Liver (tissue), 10 donors: ENCODE results near the gene TLR1. TPM values are rescaled to one million over a fixed set of nuclear protein-coding genes. Genes with fewer than 3 reads are reported as not detected.

ENCODE experiments used
- DNase-seq: peaks from one replicate; pipeline ENCODE4 v3.0.0-alpha.2; 2017; ENCODE audit warnings: low spot score
- H3K27ac ChIP-seq, 2 donors: one replicate each; pipeline ENCODE4 v1.7.0; 2013; ENCODE audit warnings: inconsistent platforms in 2 of 2, low read length in 2 of 2, control low read depth in 1 of 2, low read depth in 1 of 2, mild to moderate bottlenecking in 1 of 2
- H3K27me3 ChIP-seq, 4 donors: one replicate each; pipeline versions ENCODE4 v1.6.1 to v1.7.0; 2013; ENCODE audit warnings: low read length in 3 of 4, inconsistent platforms in 1 of 4, mild to moderate bottlenecking in 1 of 4, moderate library complexity in 1 of 4; ENCODE audit not compliant: control insufficient read depth in 4 of 4, insufficient read depth in 4 of 4
- H3K36me3 ChIP-seq, 4 donors: one replicate each; pipeline versions ENCODE4 v1.6.1 to v1.7.0; 2013; ENCODE audit warnings: low read length in 3 of 4, mild to moderate bottlenecking in 3 of 4, low read depth in 1 of 4, moderate library complexity in 1 of 4; ENCODE audit not compliant: control insufficient read depth in 4 of 4, insufficient read depth in 3 of 4
- H3K4me1 ChIP-seq, 4 donors: one replicate each; pipeline versions ENCODE4 v1.6.1 to v1.7.0; 2013; ENCODE audit warnings: low read length in 3 of 4, mild to moderate bottlenecking in 3 of 4, moderate library complexity in 1 of 4; ENCODE audit not compliant: control insufficient read depth in 4 of 4, insufficient read depth in 4 of 4
- H3K4me3 ChIP-seq, 3 donors: one replicate each; pipeline versions ENCODE4 v1.6.1 to v1.7.0; 2013; ENCODE audit warnings: low read length in 3 of 3, control low read depth in 1 of 3, low read depth in 1 of 3, mild to moderate bottlenecking in 1 of 3
- H3K9ac ChIP-seq, 2 donors: one replicate each; pipeline ENCODE4 v1.7.0; 2013; ENCODE audit warnings: low read length in 2 of 2, mild to moderate bottlenecking in 2 of 2, moderate library complexity in 2 of 2, control low read depth in 1 of 2, low read depth in 1 of 2
- H3K9me3 ChIP-seq, 4 donors: one replicate each; pipeline versions ENCODE4 v1.6.1 to v1.7.0; 2013; ENCODE audit warnings: low read length in 3 of 4; ENCODE audit not compliant: control insufficient read depth in 4 of 4
- EGR1 ChIP-seq, 2 donors: IDR thresholded peaks; 2 replicates each; pipeline ENCODE4 v1.6.1; 2016 to 2018; ENCODE audit warnings: antibody characterized with exemption in 2 of 2, low read depth in 2 of 2
- FOXA1 ChIP-seq: IDR thresholded peaks from 2 replicates; pipeline ENCODE4 v1.6.1; 2016; ENCODE audit warnings: antibody characterized with exemption
- FOXA2 ChIP-seq: IDR thresholded peaks from 2 replicates; pipeline ENCODE4 v1.6.1; 2016; ENCODE audit warnings: antibody characterized with exemption
- GABPA ChIP-seq, 2 donors: IDR thresholded peaks in 1 of 2; conservative IDR thresholded peaks in 1 of 2; 2 replicates each; pipeline ENCODE4 v1.6.1; 2016; ENCODE audit warnings: antibody characterized with exemption in 2 of 2, mild to moderate bottlenecking in 1 of 2, moderate library complexity in 1 of 2
- HNF4A ChIP-seq, 2 donors: conservative IDR thresholded peaks; 2 replicates each; pipeline ENCODE4 v1.6.1; 2016; ENCODE audit warnings: antibody characterized with exemption in 2 of 2, mild to moderate bottlenecking in 2 of 2
- HNF4G ChIP-seq: IDR thresholded peaks from 2 replicates; pipeline ENCODE4 v1.6.1; 2016; ENCODE audit warnings: antibody characterized with exemption
- JUND ChIP-seq, 2 donors: IDR thresholded peaks; 2 replicates each; pipeline ENCODE4 v1.6.1; 2016; ENCODE audit warnings: antibody characterized with exemption in 2 of 2
- NR2F2 ChIP-seq: IDR thresholded peaks from 2 replicates; pipeline ENCODE4 v1.6.1; 2016; ENCODE audit warnings: antibody characterized with exemption
- RAD21 ChIP-seq, 2 donors: IDR thresholded peaks; 2 replicates each; pipeline ENCODE4 v1.6.1; 2016; ENCODE audit warnings: antibody characterized with exemption in 2 of 2, mild to moderate bottlenecking in 2 of 2
- RXRA ChIP-seq, 2 donors: IDR thresholded peaks; 2 replicates each; pipeline ENCODE4 v1.6.1; 2017 to 2018; ENCODE audit warnings: antibody characterized with exemption in 2 of 2, mild to moderate bottlenecking in 1 of 2
- SP1 ChIP-seq: IDR thresholded peaks from 2 replicates; pipeline ENCODE4 v1.6.1; 2018; ENCODE audit warnings: antibody characterized with exemption, mild to moderate bottlenecking
- TAF1 ChIP-seq: conservative IDR thresholded peaks from 2 replicates; pipeline ENCODE4 v1.6.1; 2016; ENCODE audit warnings: antibody characterized with exemption, mild to moderate bottlenecking
- YY1 ChIP-seq: IDR thresholded peaks from 2 replicates; pipeline ENCODE4 v1.6.1; 2016; ENCODE audit warnings: antibody characterized with exemption, mild to moderate bottlenecking
- polyA plus RNA-seq, 2 donors: library from polyadenylated mRNA; stranded (reverse) in 1 of 2; unstranded in 1 of 2; fragments of 200-250 nt in 1 of 2; fragments of >200 nt in 1 of 2; fragmentation: Nextera tagmentation in 1 of 2; extraction: Ambion mirVana in 1 of 2; gene quantifications; one replicate each; pipeline versions ENCODE4 v1.2.1 to v1.2.3, GENCODE V29; 2013 to 2015
- small RNA-seq: library from RNA; depleted of rRNA; stranded (forward); fragments of <200 nt; gene quantifications from one replicate; pipeline ENCODE3, GENCODE V24; 2014
- total RNA-seq, 2 donors: library from RNA; depleted of rRNA; stranded (reverse); fragments of >200 nt; gene quantifications; one replicate each; pipeline ENCODE4 v1.2.3, GENCODE V29; 2014
- TF ChIP-seq, protein P1 (sequence below): IDR thresholded peaks from 2 replicates; pipeline ENCODE4 v1.6.1; 2016; ENCODE audit warnings: antibody characterized with exemption, mild to moderate bottlenecking
- TF ChIP-seq, protein P2 (sequence below): IDR thresholded peaks from 2 replicates; pipeline ENCODE4 v1.6.1; 2016; ENCODE audit warnings: antibody characterized with exemption
- TF ChIP-seq, protein P3 (sequence below): fragments of 150-350 bp; IDR thresholded peaks from 2 replicates; pipeline ENCODE4 v1.5.1; 2017; ENCODE audit warnings: improper control_type of control experiment, low read depth, low read length; ENCODE audit not compliant: missing input control
- TF ChIP-seq, protein P4 (sequence below): IDR thresholded peaks from 2 replicates; pipeline ENCODE4 v1.6.1; 2016; ENCODE audit warnings: antibody characterized with exemption
- TF ChIP-seq, protein P5 (sequence below): IDR thresholded peaks from 2 replicates; pipeline ENCODE4 v1.6.1; 2016; ENCODE audit warnings: antibody characterized with exemption
- donor health status: healthy.
- donor health status: healthy.
- donor health status: healthy.
- donor health status: healthy.
- donor health status: healthy.

TLR1 gene
- total and polyA plus RNA-seq, 4 donors = 2.7 to 10.0 (median 6.4) TPM

DNA sequence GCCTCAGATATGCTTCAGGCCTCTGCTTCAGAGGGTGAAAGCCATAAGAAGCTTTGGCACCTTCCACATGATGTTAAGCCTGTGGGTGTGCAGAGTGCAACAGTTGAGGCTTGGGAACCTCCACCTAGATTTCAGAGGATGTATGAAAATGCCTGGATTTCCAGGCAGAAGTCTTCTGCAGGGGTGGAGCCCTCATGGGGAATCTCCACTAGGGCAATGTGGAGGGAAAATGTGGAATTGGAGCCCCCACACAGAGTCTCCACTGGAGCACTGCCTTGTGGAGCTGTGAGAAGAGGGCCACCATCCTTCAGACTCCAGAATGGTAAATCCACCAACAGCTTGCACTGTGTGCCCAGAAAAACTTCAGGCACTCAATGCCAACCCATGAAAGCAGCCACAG, 57.0 kb downstream of the TLR1 start:
- no peak for DNase-seq
- no peak overlapping the region for H3K9ac ChIP-seq
- peaks cover 0 to 4% (median under 1%) of the 10 kb centered on the region in 4 donors for H3K9me3 ChIP-seq
- no peak overlapping the region for H3K27ac ChIP-seq
- TF ChIP-seq RAD21 (IDR thresholded peaks at IDR 0.05) (no peak), YY1 (no peak), SP1 (no peak), FOXA2 (no peak), GABPA (IDR thresholded peaks at IDR 0.05 in 1 of 2, conservative IDR thresholded peaks at IDR 0.05 in 1 of 2) (no peak), EGR1 (IDR thresholded peaks at IDR 0.05; ENCODE audit: low read depth in 2 of 2) (no peak), RXRA (IDR thresholded peaks at IDR 0.05) (no peak), HNF4A (conservative IDR thresholded peaks at IDR 0.05) (no peak), NR2F2 (no peak), JUND (IDR thresholded peaks at IDR 0.05) (no peak), HNF4G (no peak), TAF1 (no peak), FOXA1 (no peak)
- TF ChIP-seq, protein P1, sequence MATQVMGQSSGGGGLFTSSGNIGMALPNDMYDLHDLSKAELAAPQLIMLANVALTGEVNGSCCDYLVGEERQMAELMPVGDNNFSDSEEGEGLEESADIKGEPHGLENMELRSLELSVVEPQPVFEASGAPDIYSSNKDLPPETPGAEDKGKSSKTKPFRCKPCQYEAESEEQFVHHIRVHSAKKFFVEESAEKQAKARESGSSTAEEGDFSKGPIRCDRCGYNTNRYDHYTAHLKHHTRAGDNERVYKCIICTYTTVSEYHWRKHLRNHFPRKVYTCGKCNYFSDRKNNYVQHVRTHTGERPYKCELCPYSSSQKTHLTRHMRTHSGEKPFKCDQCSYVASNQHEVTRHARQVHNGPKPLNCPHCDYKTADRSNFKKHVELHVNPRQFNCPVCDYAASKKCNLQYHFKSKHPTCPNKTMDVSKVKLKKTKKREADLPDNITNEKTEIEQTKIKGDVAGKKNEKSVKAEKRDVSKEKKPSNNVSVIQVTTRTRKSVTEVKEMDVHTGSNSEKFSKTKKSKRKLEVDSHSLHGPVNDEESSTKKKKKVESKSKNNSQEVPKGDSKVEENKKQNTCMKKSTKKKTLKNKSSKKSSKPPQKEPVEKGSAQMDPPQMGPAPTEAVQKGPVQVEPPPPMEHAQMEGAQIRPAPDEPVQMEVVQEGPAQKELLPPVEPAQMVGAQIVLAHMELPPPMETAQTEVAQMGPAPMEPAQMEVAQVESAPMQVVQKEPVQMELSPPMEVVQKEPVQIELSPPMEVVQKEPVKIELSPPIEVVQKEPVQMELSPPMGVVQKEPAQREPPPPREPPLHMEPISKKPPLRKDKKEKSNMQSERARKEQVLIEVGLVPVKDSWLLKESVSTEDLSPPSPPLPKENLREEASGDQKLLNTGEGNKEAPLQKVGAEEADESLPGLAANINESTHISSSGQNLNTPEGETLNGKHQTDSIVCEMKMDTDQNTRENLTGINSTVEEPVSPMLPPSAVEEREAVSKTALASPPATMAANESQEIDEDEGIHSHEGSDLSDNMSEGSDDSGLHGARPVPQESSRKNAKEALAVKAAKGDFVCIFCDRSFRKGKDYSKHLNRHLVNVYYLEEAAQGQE = no peak
- TF ChIP-seq, protein P2, sequence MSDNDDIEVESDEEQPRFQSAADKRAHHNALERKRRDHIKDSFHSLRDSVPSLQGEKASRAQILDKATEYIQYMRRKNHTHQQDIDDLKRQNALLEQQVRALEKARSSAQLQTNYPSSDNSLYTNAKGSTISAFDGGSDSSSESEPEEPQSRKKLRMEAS = no peak
- TF ChIP-seq, protein P3, sequence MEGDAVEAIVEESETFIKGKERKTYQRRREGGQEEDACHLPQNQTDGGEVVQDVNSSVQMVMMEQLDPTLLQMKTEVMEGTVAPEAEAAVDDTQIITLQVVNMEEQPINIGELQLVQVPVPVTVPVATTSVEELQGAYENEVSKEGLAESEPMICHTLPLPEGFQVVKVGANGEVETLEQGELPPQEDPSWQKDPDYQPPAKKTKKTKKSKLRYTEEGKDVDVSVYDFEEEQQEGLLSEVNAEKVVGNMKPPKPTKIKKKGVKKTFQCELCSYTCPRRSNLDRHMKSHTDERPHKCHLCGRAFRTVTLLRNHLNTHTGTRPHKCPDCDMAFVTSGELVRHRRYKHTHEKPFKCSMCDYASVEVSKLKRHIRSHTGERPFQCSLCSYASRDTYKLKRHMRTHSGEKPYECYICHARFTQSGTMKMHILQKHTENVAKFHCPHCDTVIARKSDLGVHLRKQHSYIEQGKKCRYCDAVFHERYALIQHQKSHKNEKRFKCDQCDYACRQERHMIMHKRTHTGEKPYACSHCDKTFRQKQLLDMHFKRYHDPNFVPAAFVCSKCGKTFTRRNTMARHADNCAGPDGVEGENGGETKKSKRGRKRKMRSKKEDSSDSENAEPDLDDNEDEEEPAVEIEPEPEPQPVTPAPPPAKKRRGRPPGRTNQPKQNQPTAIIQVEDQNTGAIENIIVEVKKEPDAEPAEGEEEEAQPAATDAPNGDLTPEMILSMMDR = no peak
- TF ChIP-seq, protein P4, sequence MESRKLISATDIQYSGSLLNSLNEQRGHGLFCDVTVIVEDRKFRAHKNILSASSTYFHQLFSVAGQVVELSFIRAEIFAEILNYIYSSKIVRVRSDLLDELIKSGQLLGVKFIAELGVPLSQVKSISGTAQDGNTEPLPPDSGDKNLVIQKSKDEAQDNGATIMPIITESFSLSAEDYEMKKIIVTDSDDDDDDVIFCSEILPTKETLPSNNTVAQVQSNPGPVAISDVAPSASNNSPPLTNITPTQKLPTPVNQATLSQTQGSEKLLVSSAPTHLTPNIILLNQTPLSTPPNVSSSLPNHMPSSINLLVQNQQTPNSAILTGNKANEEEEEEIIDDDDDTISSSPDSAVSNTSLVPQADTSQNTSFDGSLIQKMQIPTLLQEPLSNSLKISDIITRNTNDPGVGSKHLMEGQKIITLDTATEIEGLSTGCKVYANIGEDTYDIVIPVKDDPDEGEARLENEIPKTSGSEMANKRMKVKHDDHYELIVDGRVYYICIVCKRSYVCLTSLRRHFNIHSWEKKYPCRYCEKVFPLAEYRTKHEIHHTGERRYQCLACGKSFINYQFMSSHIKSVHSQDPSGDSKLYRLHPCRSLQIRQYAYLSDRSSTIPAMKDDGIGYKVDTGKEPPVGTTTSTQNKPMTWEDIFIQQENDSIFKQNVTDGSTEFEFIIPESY = no peak
- TF ChIP-seq, protein P5, sequence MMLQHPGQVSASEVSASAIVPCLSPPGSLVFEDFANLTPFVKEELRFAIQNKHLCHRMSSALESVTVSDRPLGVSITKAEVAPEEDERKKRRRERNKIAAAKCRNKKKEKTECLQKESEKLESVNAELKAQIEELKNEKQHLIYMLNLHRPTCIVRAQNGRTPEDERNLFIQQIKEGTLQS = no peak
- H3K4me3 ChIP-seq = no peak overlapping the region
- no peaks in the 10 kb centered on the region for H3K36me3 ChIP-seq
- no peaks in the 10 kb centered on the region for H3K4me1 ChIP-seq
- H3K27me3 ChIP-seq = no peaks in the 10 kb centered on the region

Small RNAs within 50 kb of the gene (small RNA-seq; reads per million reads assigned to genes)
- gene RNA5SP158 = not detected

Other genes with a start within 250 kb of the TLR1 start
- 10 to 100 TPM; 20.1 to 77.5 TPM for gene KLF3, start 140.6 kb downstream of the TLR1 start, total RNA-seq
- gene KLF3, start 140.6 kb downstream of the TLR1 start, polyA plus RNA-seq = 10 to 100 TPM; 11.1 to 22.0 TPM
- 1 to 10 TPM in 1 of 2 donors, under 1 TPM in 1; 0.17 to 1.9 TPM for gene TLR10, start 21.8 kb downstream of the TLR1 start, total RNA-seq
- gene TLR10, start 21.8 kb downstream of the TLR1 start, polyA plus RNA-seq = under 1 TPM; 0.02 to 0.06 TPM
- 1 to 10 TPM; 1.9 to 2.1 TPM for gene TLR6, start 52.0 kb upstream of the TLR1 start, total RNA-seq
- under 1 TPM; 0.26 to 0.66 TPM for gene TLR6, start 52.0 kb upstream of the TLR1 start, polyA plus RNA-seq
- 100 to 1,000 TPM in 1 of 2 donors, 10 to 100 TPM in 1; 22.1 to 108 TPM for gene FAM114A1, start 63.0 kb upstream of the TLR1 start, total RNA-seq
- gene FAM114A1, start 63.0 kb upstream of the TLR1 start, polyA plus RNA-seq = 10 to 100 TPM; 35.7 to 72.0 TPM
- under 1 TPM; 0.67 to 0.70 TPM for gene TMEM156, start 227.6 kb upstream of the TLR1 start, total RNA-seq
- gene TMEM156, start 227.6 kb upstream of the TLR1 start, polyA plus RNA-seq = under 1 TPM; 0.58 to 0.61 TPM